ENCODE results near the gene DOCK10.

DOCK10 gene

GRCh38 chr2:224932522-224932921, 109.7 kb downstream of the DOCK10 start:
- no peak overlapping the region for H3K4me3 ChIP-seq (ENCODE audit: low read depth, low read length)
- no peaks in the 10 kb centered on the region; the same call in 1 of the 2 replicates for H3K27me3 ChIP-seq
- H3K9me3 ChIP-seq: no peaks in the 10 kb centered on the region
- TF ChIP-seq CTCF (IDR thresholded peaks at IDR 0.05; ENCODE audit: low read depth, low read length): no peak
- no peak for DNase-seq
- H3K36me3 ChIP-seq: no peaks in the 10 kb centered on the region
- no peaks in the 10 kb centered on the region for H3K4me1 ChIP-seq

- no peaks in the 10 kb centered on the region for H3K9me3 ChIP-seq
- no peak overlapping the region for H3K4me3 ChIP-seq (ENCODE audit: low read depth, low read length)
- no peaks in the 10 kb centered on the region for H3K4me1 ChIP-seq
- no peaks in the 10 kb centered on the region for H3K36me3 ChIP-seq
- H3K27me3 ChIP-seq: no peaks in the 10 kb centered on the region; the same call in 1 of the 2 replicates
- no peak for DNase-seq
- TF ChIP-seq CTCF (IDR thresholded peaks at IDR 0.05; ENCODE audit: low read depth, low read length): no peak
Observed at GRCh38 chr2:224931956-224932355, 110.3 kb downstream of the DOCK10 start.

GRCh38 chr2:224930990-224931389, 111.3 kb downstream of the DOCK10 start:
- Histone ChIP-seq H3K4me1 (no peaks in the 10 kb centered on the region), H3K27me3 (no peaks in the 10 kb centered on the region; the same call in 1 of the 2 replicates), H3K4me3 (ENCODE audit: low read depth, low read length) (no peak overlapping the region), H3K36me3 (no peaks in the 10 kb centered on the region), H3K9me3 (no peaks in the 10 kb centered on the region)
- DNase-seq: no peak
- TF ChIP-seq CTCF (IDR thresholded peaks at IDR 0.05; ENCODE audit: low read depth, low read length): no peak

- Histone ChIP-seq H3K4me1 (no peaks in the 10 kb centered on the region), H3K4me3 (ENCODE audit: low read depth, low read length) (no peak overlapping the region), H3K9me3 (no peaks in the 10 kb centered on the region), H3K36me3 (no peaks in the 10 kb centered on the region), H3K27me3 (no peaks in the 10 kb centered on the region; the same call in 1 of the 2 replicates)
- TF ChIP-seq CTCF (IDR thresholded peaks at IDR 0.05; ENCODE audit: low read depth, low read length): no peak
- no peak for DNase-seq
Observed at GRCh38 chr2:224930124-224930523, 112.1 kb downstream of the DOCK10 start.

GRCh38 chr2:224929512-224929911, 112.8 kb downstream of the DOCK10 start:
- Histone ChIP-seq H3K36me3 (no peaks in the 10 kb centered on the region), H3K9me3 (no peaks in the 10 kb centered on the region), H3K4me3 (ENCODE audit: low read depth, low read length) (no peak overlapping the region), H3K4me1 (no peaks in the 10 kb centered on the region), H3K27me3 (no peaks in the 10 kb centered on the region; the same call in 1 of the 2 replicates)
- DNase-seq: no peak
- no peak for TF ChIP-seq CTCF (IDR thresholded peaks at IDR 0.05; ENCODE audit: low read depth, low read length)

- Histone ChIP-seq H3K36me3 (no peaks in the 10 kb centered on the region), H3K27me3 (no peaks in the 10 kb centered on the region; the same call in 1 of the 2 replicates), H3K9me3 (no peaks in the 10 kb centered on the region), H3K4me3 (ENCODE audit: low read depth, low read length) (no peak overlapping the region), H3K4me1 (no peaks in the 10 kb centered on the region)
- no peak for DNase-seq
- TF ChIP-seq CTCF (IDR thresholded peaks at IDR 0.05; ENCODE audit: low read depth, low read length): no peak
Observed at GRCh38 chr2:224927646-224928173, 114.6 kb downstream of the DOCK10 start.

Measured in BE2C (cell line).